Measurements from ENCODE around the gene PTCD1. TPM values are rescaled to one million over a fixed set of nuclear protein-coding genes. Genes with fewer than 3 reads are reported as not detected.

PTCD1 gene
- total and polyA plus RNA-seq, 2 experiments from 2014 or later, result 12.2 to 13.4 TPM

DNA sequence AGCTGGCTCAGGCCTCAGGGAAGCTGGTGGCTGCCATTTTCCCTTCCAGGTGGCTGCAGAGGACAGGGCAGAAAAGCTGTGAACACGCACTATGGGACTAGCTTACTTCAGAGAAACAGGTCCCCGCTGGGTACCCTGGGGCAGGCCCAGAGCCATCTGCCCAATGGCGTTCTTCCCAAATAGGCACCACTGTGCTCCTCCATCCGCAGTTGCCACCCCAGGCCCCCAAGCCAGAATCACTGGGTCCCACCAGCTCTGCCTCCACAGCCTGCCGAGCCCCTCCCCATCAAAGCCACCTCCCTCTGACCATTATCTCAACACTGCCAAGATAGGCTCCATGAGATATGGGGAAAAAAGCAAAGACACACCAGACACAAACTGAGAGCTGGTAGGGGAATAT is 18.4 kb downstream of the PTCD1 start:
- no peaks in the 10 kb centered on the region; the same call in 1 of the 2 replicates for H3K79me2 ChIP-seq (replicated peaks; ENCODE audit: insufficient read depth)
- no peak for ATAC-seq
- H3K27me3 ChIP-seq (ENCODE audit: insufficient read depth), result no peaks in the 10 kb centered on the region
- no peak overlapping the region for H3K27ac Mint-ChIP-seq
- TF ChIP-seq, protein P1, sequence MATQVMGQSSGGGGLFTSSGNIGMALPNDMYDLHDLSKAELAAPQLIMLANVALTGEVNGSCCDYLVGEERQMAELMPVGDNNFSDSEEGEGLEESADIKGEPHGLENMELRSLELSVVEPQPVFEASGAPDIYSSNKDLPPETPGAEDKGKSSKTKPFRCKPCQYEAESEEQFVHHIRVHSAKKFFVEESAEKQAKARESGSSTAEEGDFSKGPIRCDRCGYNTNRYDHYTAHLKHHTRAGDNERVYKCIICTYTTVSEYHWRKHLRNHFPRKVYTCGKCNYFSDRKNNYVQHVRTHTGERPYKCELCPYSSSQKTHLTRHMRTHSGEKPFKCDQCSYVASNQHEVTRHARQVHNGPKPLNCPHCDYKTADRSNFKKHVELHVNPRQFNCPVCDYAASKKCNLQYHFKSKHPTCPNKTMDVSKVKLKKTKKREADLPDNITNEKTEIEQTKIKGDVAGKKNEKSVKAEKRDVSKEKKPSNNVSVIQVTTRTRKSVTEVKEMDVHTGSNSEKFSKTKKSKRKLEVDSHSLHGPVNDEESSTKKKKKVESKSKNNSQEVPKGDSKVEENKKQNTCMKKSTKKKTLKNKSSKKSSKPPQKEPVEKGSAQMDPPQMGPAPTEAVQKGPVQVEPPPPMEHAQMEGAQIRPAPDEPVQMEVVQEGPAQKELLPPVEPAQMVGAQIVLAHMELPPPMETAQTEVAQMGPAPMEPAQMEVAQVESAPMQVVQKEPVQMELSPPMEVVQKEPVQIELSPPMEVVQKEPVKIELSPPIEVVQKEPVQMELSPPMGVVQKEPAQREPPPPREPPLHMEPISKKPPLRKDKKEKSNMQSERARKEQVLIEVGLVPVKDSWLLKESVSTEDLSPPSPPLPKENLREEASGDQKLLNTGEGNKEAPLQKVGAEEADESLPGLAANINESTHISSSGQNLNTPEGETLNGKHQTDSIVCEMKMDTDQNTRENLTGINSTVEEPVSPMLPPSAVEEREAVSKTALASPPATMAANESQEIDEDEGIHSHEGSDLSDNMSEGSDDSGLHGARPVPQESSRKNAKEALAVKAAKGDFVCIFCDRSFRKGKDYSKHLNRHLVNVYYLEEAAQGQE (IDR thresholded peaks at IDR 0.05; ENCODE audit: unreplicated experiment), result no peak
- TF ChIP-seq CREB1 (CRISPR knock-in tag; IDR thresholded peaks at IDR 0.05; ENCODE audit: low read depth), result no peak
- TF ChIP-seq EZH2phosphoT487 (IDR thresholded peaks at IDR 0.05; ENCODE audit: unreplicated experiment), result no peak
- no peak for TF ChIP-seq JUNB (IDR thresholded peaks at IDR 0.05; ENCODE audit: unreplicated experiment)
- 0 out of 2 replicates have a peak, but pooled peaks have one; percentile 17 for TF ChIP-seq POLR2AphosphoS5 (IDR thresholded peaks at IDR 0.05; ENCODE audit: low read depth)
- H3K4me3 Mint-ChIP-seq, result no peak overlapping the region
- peaks cover 11% of the 10 kb centered on the region for H3K4me1 Mint-ChIP-seq
- no peaks in the 10 kb centered on the region for H3K9me3 Mint-ChIP-seq
- H3K4me1 ChIP-seq (ENCODE audit: insufficient read depth), result peaks cover 8% of the 10 kb centered on the region
- H3F3A ChIP-seq (replicated peaks; ENCODE audit: low read depth), result peaks cover 19% of the 10 kb centered on the region
- DNase-seq (ENCODE audit: low spot score), result no peak
- H3K27ac ChIP-seq (ENCODE audit: low read depth), result no peak overlapping the region
- no peak overlapping the region for H3K4me3 ChIP-seq
- H3K36me3 Mint-ChIP-seq (ENCODE audit: low read depth), result peaks cover 90% of the 10 kb centered on the region
- no peak overlapping the region for H3K4me2 ChIP-seq
- peaks cover 16% of the 10 kb centered on the region for H3K27me3 Mint-ChIP-seq (ENCODE audit: insufficient read depth, low read depth, poor library complexity)
- H3K36me3 ChIP-seq (ENCODE audit: insufficient read depth), result peaks cover 33% of the 10 kb centered on the region
- H2AFZ ChIP-seq, result no peak overlapping the region
- H3K9me2 ChIP-seq (ENCODE audit: insufficient read depth), result no peaks in the 10 kb centered on the region
- peaks cover 10% of the 10 kb centered on the region for H4K20me1 ChIP-seq (replicated peaks; ENCODE audit: insufficient read depth)

DNA sequence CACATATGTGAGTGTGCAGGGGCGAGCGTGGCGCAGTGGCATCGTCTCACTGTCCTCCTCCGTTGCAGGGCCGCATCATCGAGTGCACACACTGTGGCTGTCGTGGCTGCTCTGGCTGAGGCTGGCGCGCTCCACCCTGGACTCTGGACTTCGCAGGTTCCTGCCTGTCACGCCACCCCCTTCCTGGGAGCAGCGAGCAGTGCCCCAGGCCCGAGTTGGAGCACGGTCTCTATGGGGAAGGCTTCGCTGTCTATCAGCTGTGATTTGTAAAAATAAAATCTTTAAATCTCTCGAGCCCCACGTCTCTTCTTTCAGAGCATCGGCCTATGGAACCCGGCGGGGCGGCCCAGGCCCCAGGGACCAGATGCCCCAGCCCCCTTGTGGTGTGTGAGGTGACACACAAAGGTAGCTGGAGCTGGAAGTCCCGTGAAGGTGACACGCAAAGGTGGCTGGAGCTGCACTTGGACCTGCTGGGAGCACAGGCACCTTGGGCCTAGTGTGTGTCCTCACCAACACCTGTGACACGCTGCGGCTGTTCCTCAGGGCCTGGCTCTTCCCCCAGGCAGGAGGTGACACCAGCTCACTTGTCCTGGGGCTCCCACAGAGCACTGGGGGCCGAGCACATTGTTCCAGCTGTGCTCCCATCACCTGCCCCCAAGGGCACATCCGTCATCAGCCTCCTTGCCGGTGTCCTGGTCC is 19.1 kb downstream of the PTCD1 start:
- Mint-ChIP-seq H3K36me3 (ENCODE audit: low read depth) (peaks cover 90% of the 10 kb centered on the region), H3K27me3 (ENCODE audit: insufficient read depth, low read depth, poor library complexity) (peaks cover 16% of the 10 kb centered on the region), H3K9me3 (no peaks in the 10 kb centered on the region; the same call in 2 of the 3 replicates), H3K4me3 (no peak overlapping the region), H3K4me1 (peaks cover 11% of the 10 kb centered on the region), H3K27ac (no peak overlapping the region)
- Histone ChIP-seq H3K4me3 (no peak overlapping the region), H3K4me1 (ENCODE audit: insufficient read depth) (peaks cover 8% of the 10 kb centered on the region), H3K9me2 (ENCODE audit: insufficient read depth) (no peaks in the 10 kb centered on the region), H3K79me2 (replicated peaks; ENCODE audit: insufficient read depth) (no peaks in the 10 kb centered on the region; the same call in 1 of the 2 replicates), H3K27me3 (ENCODE audit: insufficient read depth) (no peaks in the 10 kb centered on the region), H3K4me2 (no peak overlapping the region), H3F3A (replicated peaks; ENCODE audit: low read depth) (peaks cover 26% of the 10 kb centered on the region), H3K36me3 (ENCODE audit: insufficient read depth) (peaks cover 38% of the 10 kb centered on the region), H2AFZ (no peak overlapping the region), H3K27ac (ENCODE audit: low read depth) (no peak overlapping the region), H4K20me1 (replicated peaks; ENCODE audit: insufficient read depth) (peaks cover 17% of the 10 kb centered on the region; the same call in 1 of the 2 replicates)
- DNase-seq (ENCODE audit: low spot score), result no peak
- no peak for ATAC-seq
- TF ChIP-seq ZNF114 (CRISPR knock-in tag; IDR thresholded peaks at IDR 0.05) (no peak), ZNF331 (CRISPR knock-in tag; IDR thresholded peaks at IDR 0.05; ENCODE audit: low read depth) (no peak), JUNB (IDR thresholded peaks at IDR 0.05; ENCODE audit: unreplicated experiment) (no peak), CREB1 (CRISPR knock-in tag; IDR thresholded peaks at IDR 0.05; ENCODE audit: low read depth) (no peak), EZH2 (IDR thresholded peaks at IDR 0.05; ENCODE audit: low read depth, unreplicated experiment) (no peak), NANOG (IDR thresholded peaks at IDR 0.05; ENCODE audit: borderline replicate concordance) (no peak)
- TF ChIP-seq, protein P1 (IDR thresholded peaks at IDR 0.05; ENCODE audit: unreplicated experiment), result no peak
- TF ChIP-seq, protein P2, sequence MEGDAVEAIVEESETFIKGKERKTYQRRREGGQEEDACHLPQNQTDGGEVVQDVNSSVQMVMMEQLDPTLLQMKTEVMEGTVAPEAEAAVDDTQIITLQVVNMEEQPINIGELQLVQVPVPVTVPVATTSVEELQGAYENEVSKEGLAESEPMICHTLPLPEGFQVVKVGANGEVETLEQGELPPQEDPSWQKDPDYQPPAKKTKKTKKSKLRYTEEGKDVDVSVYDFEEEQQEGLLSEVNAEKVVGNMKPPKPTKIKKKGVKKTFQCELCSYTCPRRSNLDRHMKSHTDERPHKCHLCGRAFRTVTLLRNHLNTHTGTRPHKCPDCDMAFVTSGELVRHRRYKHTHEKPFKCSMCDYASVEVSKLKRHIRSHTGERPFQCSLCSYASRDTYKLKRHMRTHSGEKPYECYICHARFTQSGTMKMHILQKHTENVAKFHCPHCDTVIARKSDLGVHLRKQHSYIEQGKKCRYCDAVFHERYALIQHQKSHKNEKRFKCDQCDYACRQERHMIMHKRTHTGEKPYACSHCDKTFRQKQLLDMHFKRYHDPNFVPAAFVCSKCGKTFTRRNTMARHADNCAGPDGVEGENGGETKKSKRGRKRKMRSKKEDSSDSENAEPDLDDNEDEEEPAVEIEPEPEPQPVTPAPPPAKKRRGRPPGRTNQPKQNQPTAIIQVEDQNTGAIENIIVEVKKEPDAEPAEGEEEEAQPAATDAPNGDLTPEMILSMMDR (conservative IDR thresholded peaks at IDR 0.05; ENCODE audit: low read depth in 2 of 2), result no peak

Measured in GM23338 (cell line).